T-cell (primary cell): Measurements from ENCODE around the gene QKI. TPM values are rescaled to one million over a fixed set of nuclear protein-coding genes. Genes with fewer than 3 reads are reported as not detected.
A peak's percentile ranks its signal among the peaks of the same experiment; 100 is the strongest.

ENCODE experiments used
- ATAC-seq, 4 experiments: fragments of 200-7000 bp in 3 of 4; fragments of 150-1000 bp in 1 of 4; cut with Tn5 transposase; replicated peaks in 1 of 4; 1 replicate in 3 of 4; 2 replicates in 1 of 4; pipeline ENCODE4 v1.10.0; 2021; ENCODE audit warnings: moderate library complexity in 3 of 4, mild to moderate bottlenecking in 2 of 4, moderate number of reproducible peaks in 1 of 4
- CTCF ChIA-PET, 2 donors: fragments of 300-600 bp; sonication (Branson Sonifier 250); formaldehyde crosslinking; loops; one replicate each; lab custom pipeline; 2022; ENCODE audit warnings: antibody characterized with exemption in 2 of 2; lab: Charles Lee
- POLR2A ChIA-PET, 2 donors: fragments of 300-600 bp; sonication (Branson Sonifier 250); formaldehyde crosslinking; loops; one replicate each; lab custom pipeline; 2022; ENCODE audit warnings: antibody characterized with exemption in 2 of 2; lab: Charles Lee
- DNase-seq, 35 experiments: peaks; one replicate each; pipeline versions ENCODE4 v3.0.0 to v3.0.0-alpha.2; 2013 to 2023
- H3K27ac ChIP-seq: one replicate; pipeline ENCODE4 v1.5.1; 2013; ENCODE audit warnings: low read length
- H3K27me3 ChIP-seq, 2 experiments: replicated peaks in 1 of 2; 1 replicate in 1 of 2; 2 replicates in 1 of 2; pipeline versions ENCODE4 v1.6.1 to v1.7.0; 2013; ENCODE audit warnings: low read length in 1 of 2, mixed read lengths in 1 of 2; ENCODE audit not compliant: control insufficient read depth in 2 of 2, insufficient read depth in 2 of 2; ENCODE audit errors: extremely low read depth in 1 of 2
- H3K36me3 ChIP-seq, 2 donors: 1 replicate in 1 of 2; 2 replicates in 1 of 2; pipeline versions ENCODE4 v1.6.1 to v1.7.0; 2013; ENCODE audit warnings: low read length in 1 of 2; ENCODE audit not compliant: control insufficient read depth in 2 of 2, insufficient read depth in 1 of 2; ENCODE audit errors: extremely low read depth in 1 of 2
- H3K4me1 ChIP-seq, 2 experiments: 1 replicate in 1 of 2; 2 replicates in 1 of 2; pipeline versions ENCODE4 v1.6.1 to v1.7.0; 2013; ENCODE audit warnings: low read length in 2 of 2, mixed read lengths in 1 of 2; ENCODE audit not compliant: insufficient read depth in 2 of 2, control insufficient read depth in 1 of 2; ENCODE audit errors: extremely low read depth in 1 of 2
- H3K4me3 ChIP-seq, 2 donors: 1 replicate in 1 of 2; 2 replicates in 1 of 2; pipeline versions ENCODE4 v1.5.1 to v1.7.0; 2013; ENCODE audit warnings: mild to moderate bottlenecking in 2 of 2, low read length in 1 of 2, moderate library complexity in 1 of 2; ENCODE audit not compliant: control insufficient read depth in 1 of 2; ENCODE audit errors: extremely low read depth in 1 of 2
- H3K9me3 ChIP-seq: 2 replicates; pipeline ENCODE4 v1.7.0; 2013
- H3K27ac Mint-ChIP-seq, 2 donors: one replicate each; pipeline ENCODE4 v1.8.0; 2020 to 2021; ENCODE audit warnings: mild to moderate bottlenecking in 2 of 2, mixed read lengths in 2 of 2
- H3K27me3 Mint-ChIP-seq, 2 donors: one replicate each; pipeline ENCODE4 v1.8.0; 2021 to 2022; ENCODE audit warnings: mixed read lengths in 2 of 2
- H3K36me3 Mint-ChIP-seq: one replicate; pipeline ENCODE4 v1.8.0; 2021; ENCODE audit warnings: mixed read lengths
- H3K4me1 Mint-ChIP-seq, 3 donors: one replicate each; pipeline ENCODE4 v1.8.0; 2020 to 2022; ENCODE audit warnings: mixed read lengths in 3 of 3, mild to moderate bottlenecking in 1 of 3
- H3K4me3 Mint-ChIP-seq, 3 donors: one replicate each; pipeline ENCODE4 v1.8.0; 2020 to 2022; ENCODE audit warnings: mild to moderate bottlenecking in 3 of 3, mixed read lengths in 3 of 3, moderate library complexity in 3 of 3
- H3K9me3 Mint-ChIP-seq, 3 donors: one replicate each; pipeline ENCODE4 v1.8.0; 2020 to 2022; ENCODE audit warnings: mixed read lengths in 3 of 3
- WGBS: methylation state at CpG from one replicate; pipeline ENCODE4 v1.1.5; 2013; ENCODE audit warnings: missing lambda C conversion rate; ENCODE audit not compliant: insufficient coverage; 5-methylcytosine and 5-hydroxymethylcytosine counted together
- total RNA-seq, 35 experiments: library from RNA in 6 of 35; stranded (reverse) in 6 of 35; fragments of 120-200 nt in 1 of 35; gene quantifications; one replicate each; pipeline versions ENCODE4 v1.2.1 to v1.2.4 and lab custom pipeline; 2013 to 2026

The QKI gene
- total RNA-seq, 5 donors from 2014 or later (not counting 1 experiment from before 2014, with no cell fraction given), result 50.2 to 84.3 (median 52.2) TPM

GRCh38 chr6:163530406-163530805 lies 115.9 kb downstream of the QKI start:
- Histone ChIP-seq H3K27ac (no peak overlapping the region), H3K36me3 (no peaks in the 10 kb centered on the region), H3K27me3 (no peaks in the 10 kb centered on the region), H3K4me3 (no peak overlapping the region), H3K9me3 (no peaks in the 10 kb centered on the region), H3K4me1 (peaks cover 0 to 2% of the 10 kb centered on the region in 2 experiments)
- WGBS, result no CpG with 5 or more reads among the region's 3 CpGs
- Mint-ChIP-seq H3K9me3 (no peaks in the 10 kb centered on the region), H3K36me3 (peaks cover 6% of the 10 kb centered on the region), H3K4me1 (peaks cover 58 to 67% (median 61%) of the 10 kb centered on the region in 3 donors), H3K27me3 (no peaks in the 10 kb centered on the region), H3K27ac (no peak overlapping the region), H3K4me3 (no peak overlapping the region)
- ATAC-seq (no peak), DNase-seq (no peak)
- CTCF ChIA-PET, result interaction anchor here in 1 of 2 donors (0.7 to 1.1 kb wide), 2 partner anchors 10 to 13 kb away, joined by 3 read pairs; no protein-coding TSS in a partner anchor
- POLR2A ChIA-PET, result no interaction called here

GRCh38 chr6:163531122-163531521 lies 116.6 kb downstream of the QKI start:
- Mint-ChIP-seq H3K27ac (no peak overlapping the region), H3K27me3 (no peaks in the 10 kb centered on the region), H3K36me3 (peaks cover 6% of the 10 kb centered on the region), H3K4me1 (peaks cover 52 to 60% (median 54%) of the 10 kb centered on the region in 3 donors), H3K9me3 (no peaks in the 10 kb centered on the region), H3K4me3 (peak overlapping the region in 1 of 3 donors; percentile 15)
- no peak for DNase-seq
- no peak for ATAC-seq
- H3K9me3 ChIP-seq, result no peaks in the 10 kb centered on the region
- ChIA-PET POLR2A (no interaction called here), CTCF (no interaction called here)
- 100% methylated on average over 1 of the region's 2 CpGs for WGBS
- H3K36me3 ChIP-seq, result no peaks in the 10 kb centered on the region
- peaks cover 0 to 2% of the 10 kb centered on the region in 2 experiments for H3K4me1 ChIP-seq
- no peaks in the 10 kb centered on the region for H3K27me3 ChIP-seq
- no peak overlapping the region for H3K4me3 ChIP-seq
- no peak overlapping the region for H3K27ac ChIP-seq

GRCh38 chr6:163532526-163533078 lies 118.1 kb downstream of the QKI start:
- ChIA-PET CTCF (no interaction called here), POLR2A (no interaction called here)
- Mint-ChIP-seq H3K27ac (no peak overlapping the region), H3K4me1 (peaks cover 46 to 56% (median 54%) of the 10 kb centered on the region in 3 donors), H3K9me3 (no peaks in the 10 kb centered on the region), H3K27me3 (no peaks in the 10 kb centered on the region), H3K36me3 (peaks cover 16% of the 10 kb centered on the region), H3K4me3 (no peak overlapping the region)
- 95% methylated on average over 3 of the region's 5 CpGs for WGBS
- H3K27ac ChIP-seq, result no peak overlapping the region
- H3K9me3 ChIP-seq, result no peaks in the 10 kb centered on the region
- peaks cover 0 to 2% of the 10 kb centered on the region in 2 experiments for H3K4me1 ChIP-seq
- H3K27me3 ChIP-seq, result no peaks in the 10 kb centered on the region
- DNase-seq, result no peak
- H3K36me3 ChIP-seq, result no peaks in the 10 kb centered on the region
- no peak overlapping the region for H3K4me3 ChIP-seq
- no peak for ATAC-seq

- Histone ChIP-seq H3K36me3 (no peaks in the 10 kb centered on the region), H3K27ac (no peak overlapping the region), H3K9me3 (no peaks in the 10 kb centered on the region), H3K27me3 (no peaks in the 10 kb centered on the region), H3K4me3 (no peak overlapping the region), H3K4me1 (peaks cover 0 to 2% of the 10 kb centered on the region in 2 experiments)
- Mint-ChIP-seq H3K27ac (no peak overlapping the region), H3K27me3 (no peaks in the 10 kb centered on the region), H3K4me3 (no peak overlapping the region), H3K4me1 (peaks cover 44 to 55% (median 54%) of the 10 kb centered on the region in 3 donors), H3K9me3 (no peaks in the 10 kb centered on the region), H3K36me3 (peaks cover 23% of the 10 kb centered on the region)
- no peak for DNase-seq
- ATAC-seq, result no peak
- WGBS, result no CpG with 5 or more reads among the region's 2 CpGs
- ChIA-PET POLR2A (no interaction called here), CTCF (interaction anchor here in 1 of 2 donors (1.0 kb wide), 1 partner anchor 10 kb away, joined by 3 read pairs; no protein-coding TSS in a partner anchor)
Observed at GRCh38 chr6:163533443-163533842, 118.9 kb downstream of the QKI start.

- DNase-seq (no peak), ATAC-seq (no peak)
- Histone ChIP-seq H3K27me3 (no peaks in the 10 kb centered on the region), H3K9me3 (no peaks in the 10 kb centered on the region), H3K4me1 (no peaks in the 10 kb centered on the region), H3K4me3 (no peak overlapping the region), H3K36me3 (no peaks in the 10 kb centered on the region), H3K27ac (no peak overlapping the region)
- ChIA-PET CTCF (no interaction called here), POLR2A (no interaction called here)
- Mint-ChIP-seq H3K4me3 (no peak overlapping the region), H3K9me3 (no peaks in the 10 kb centered on the region), H3K27ac (no peak overlapping the region), H3K36me3 (peaks cover 37% of the 10 kb centered on the region), H3K4me1 (peaks cover 42 to 56% (median 48%) of the 10 kb centered on the region in 3 donors), H3K27me3 (no peaks in the 10 kb centered on the region)
- WGBS, result no CpG with 5 or more reads among the region's 3 CpGs
Observed at GRCh38 chr6:163536770-163537169, 122.3 kb downstream of the QKI start.

GRCh38 chr6:163538331-163538730 lies 123.8 kb downstream of the QKI start:
- no peak for ATAC-seq
- Histone ChIP-seq H3K9me3 (no peaks in the 10 kb centered on the region), H3K4me3 (no peak overlapping the region), H3K27me3 (no peaks in the 10 kb centered on the region), H3K27ac (no peak overlapping the region), H3K4me1 (no peaks in the 10 kb centered on the region), H3K36me3 (no peaks in the 10 kb centered on the region)
- CTCF ChIA-PET, result no interaction called here
- no peaks in the 10 kb centered on the region for H3K27me3 Mint-ChIP-seq
- H3K36me3 Mint-ChIP-seq, result peaks cover 40% of the 10 kb centered on the region
- DNase-seq, result no peak
- H3K27ac Mint-ChIP-seq, result no peak overlapping the region
- POLR2A ChIA-PET, result no interaction called here
- no peaks in the 10 kb centered on the region for H3K9me3 Mint-ChIP-seq
- peaks cover 37 to 52% (median 46%) of the 10 kb centered on the region in 3 donors for H3K4me1 Mint-ChIP-seq
- H3K4me3 Mint-ChIP-seq, result no peak overlapping the region
- WGBS, result 98% methylated on average over 4 of the region's 5 CpGs
